SU-DHL-6 (cell line): ENCODE data around the gene LCN10.

ENCODE experiments used
- H2AFZ ChIP-seq: fragments of 200-600 bp; sonication (generic); 2 replicates; pipeline ENCODE4 v1.6.1; 2014; ENCODE audit warnings: low read depth, mild to moderate bottlenecking, moderate library complexity, mixed read lengths, antibody characterized with exemption, low read length; ENCODE audit not compliant: severe bottlenecking
- H3F3A ChIP-seq: fragments of 200-600 bp; shearing (Covaris generic); 2 replicates; pipeline ENCODE4 v1.6.0; 2016; ENCODE audit warnings: antibody characterized with exemption, mild to moderate bottlenecking; ENCODE audit not compliant: insufficient read depth
- H3K27ac ChIP-seq: fragments of 200-600 bp; sonication (generic); 2 replicates; pipeline ENCODE4 v1.5.1; 2016; ENCODE audit warnings: low read depth, mild to moderate bottlenecking, low read length, moderate library complexity, mixed read lengths
- H3K27me3 ChIP-seq: fragments of 200-600 bp; sonication (generic), shearing (Covaris generic); 2 replicates; pipeline ENCODE4 v1.6.0; 2014; ENCODE audit warnings: mild to moderate bottlenecking, low read length
- H3K36me3 ChIP-seq: fragments of 200-600 bp; sonication (generic); 2 replicates; pipeline ENCODE4 v1.6.1; 2014; ENCODE audit warnings: mild to moderate bottlenecking, low read length, mixed read lengths
- H3K4me2 ChIP-seq: fragments of 300-600, 200-600 bp; shearing (Covaris generic), sonication (generic); 2 replicates; pipeline ENCODE4 v1.6.0; 2014; ENCODE audit warnings: low read length, low read depth, mild to moderate bottlenecking; ENCODE audit not compliant: poor library complexity, severe bottlenecking
- H3K4me3 ChIP-seq: fragments of 200-600 bp; sonication (generic); 2 replicates; pipeline ENCODE4 v1.5.1; 2014; ENCODE audit warnings: antibody characterized with exemption, low read length, mild to moderate bottlenecking, mixed read lengths; ENCODE audit not compliant: insufficient read depth, poor library complexity, severe bottlenecking
- H3K79me2 ChIP-seq: fragments of 200-600 bp; sonication (generic); 2 replicates; pipeline ENCODE4 v1.6.1; 2014; ENCODE audit warnings: mild to moderate bottlenecking, low read length, moderate library complexity; ENCODE audit not compliant: insufficient read depth
- H3K9ac ChIP-seq: fragments of 200-600 bp; sonication (generic); 2 replicates; pipeline ENCODE4 v1.7.0; 2014; ENCODE audit warnings: mild to moderate bottlenecking, low read length
- H3K9me2 ChIP-seq: fragments of 200-600 bp; sonication (generic); replicated peaks from 2 replicates; pipeline ENCODE4 v1.6.1; 2014; ENCODE audit warnings: low read length; ENCODE audit not compliant: insufficient read depth
- H3K9me3 ChIP-seq: fragments of 200-600 bp; sonication (generic); 2 replicates; pipeline ENCODE4 v1.6.1; 2014; ENCODE audit warnings: low read length, mixed read lengths; ENCODE audit not compliant: insufficient read depth
- H4K20me1 ChIP-seq: fragments of 200-600 bp; sonication (generic); 2 replicates; pipeline ENCODE4 v1.6.1; 2014; ENCODE audit warnings: low read depth, mild to moderate bottlenecking, antibody characterized with exemption, low read length, moderate library complexity, mixed read lengths
- CTCF ChIP-seq: fragments of 200-600 bp; sonication (generic); IDR thresholded peaks from one replicate; pipeline ENCODE4 v1.5.1; 2017; ENCODE audit warnings: antibody characterized with exemption, mild to moderate bottlenecking, low read length, moderate library complexity; ENCODE audit not compliant: insufficient read depth, poor library complexity, severe bottlenecking
- EZH2phosphoT487 ChIP-seq: fragments of 200-600 bp; sonication (generic), shearing (Covaris generic); conservative IDR thresholded peaks from 2 replicates; pipeline ENCODE4 v1.6.1; 2018; ENCODE audit warnings: mild to moderate bottlenecking, antibody characterized with exemption, low read length, moderate library complexity, mixed read lengths

LCN10 gene

DNA sequence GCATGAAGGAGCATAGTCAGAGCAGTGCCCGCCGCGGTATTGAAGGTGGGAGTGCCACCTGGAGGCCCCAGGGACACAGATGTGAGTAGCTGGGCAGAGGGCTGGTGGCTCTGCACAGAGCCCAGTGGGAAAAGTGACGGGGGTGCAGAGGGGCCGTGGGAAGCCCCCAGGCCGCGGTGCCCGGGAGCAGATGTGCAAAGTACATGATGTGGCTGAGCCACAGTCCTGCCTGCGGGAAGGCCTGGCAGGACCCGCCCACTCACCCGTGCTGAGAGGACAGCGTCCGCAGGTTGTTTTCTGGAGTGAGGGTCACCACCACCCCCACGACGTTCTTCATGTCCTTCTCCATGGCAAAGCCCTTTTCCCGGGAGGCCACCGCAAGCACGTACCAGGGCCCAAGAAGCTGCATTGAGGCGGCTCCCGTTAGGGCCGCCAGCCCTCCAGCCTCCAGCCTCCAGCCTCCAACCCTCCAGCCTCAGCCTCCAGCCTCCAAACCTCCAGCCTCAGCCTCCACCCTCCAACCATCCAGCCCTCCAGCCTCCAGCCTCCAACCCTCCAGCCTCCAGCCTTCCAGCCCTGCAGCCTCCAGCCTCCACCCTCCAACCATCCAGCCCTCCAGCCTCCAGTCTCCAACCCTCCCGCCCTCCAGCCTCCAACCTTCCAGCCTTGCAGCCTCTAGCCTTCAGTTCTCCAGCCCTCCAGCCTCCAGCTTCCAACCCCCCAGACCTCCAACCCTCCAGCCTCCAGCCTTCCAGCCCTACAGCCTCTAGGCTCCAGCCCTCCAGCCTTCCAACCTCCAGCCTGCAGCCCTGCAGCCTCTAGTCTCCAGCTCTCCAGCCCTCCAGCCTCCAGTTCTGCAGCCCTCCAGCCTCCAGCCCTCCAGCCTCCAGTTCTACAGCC lies 4.7 kb upstream of the LCN10 start:
- Histone ChIP-seq H3K4me2 (no peak overlapping the region), H3K27me3 (no peaks in the 10 kb centered on the region), H3K9me2 (no peaks in the 10 kb centered on the region), H3K27ac (no peak overlapping the region), H4K20me1 (no peaks in the 10 kb centered on the region), H3F3A (no peaks in the 10 kb centered on the region), H2AFZ (no peak overlapping the region), H3K4me3 (no peak overlapping the region), H3K9ac (no peak overlapping the region), H3K36me3 (no peaks in the 10 kb centered on the region), H3K79me2 (no peaks in the 10 kb centered on the region), H3K9me3 (peaks cover 9% of the 10 kb centered on the region; the same call in 1 of the 2 replicates)
- TF ChIP-seq CTCF (no peak), EZH2phosphoT487 (no peak)

DNA sequence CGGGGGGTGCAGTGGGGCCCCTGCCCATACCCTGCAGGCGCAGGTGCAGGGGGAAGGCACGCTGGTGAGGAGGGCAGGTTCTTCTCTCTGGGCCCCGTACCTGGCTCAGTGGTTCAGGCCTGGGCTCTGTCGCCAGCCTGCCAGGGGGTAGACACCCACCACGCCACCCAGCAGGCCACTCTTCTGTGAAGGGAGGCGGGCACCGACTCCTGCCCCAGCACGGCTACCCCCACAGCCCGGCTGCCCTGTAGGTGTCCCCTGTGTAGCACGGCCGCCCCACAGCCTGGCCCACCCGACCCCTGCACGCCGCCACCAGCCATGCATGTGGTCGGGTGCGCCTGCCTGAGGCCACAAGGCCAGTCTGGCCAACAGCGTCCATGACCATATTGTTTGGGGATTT lies 3.9 kb upstream of the LCN10 start:
- Histone ChIP-seq H3K9ac (no peak overlapping the region), H3K9me2 (no peaks in the 10 kb centered on the region), H3F3A (no peaks in the 10 kb centered on the region), H3K27me3 (no peaks in the 10 kb centered on the region; the same call in 1 of the 2 replicates), H3K4me2 (no peak overlapping the region), H3K79me2 (no peaks in the 10 kb centered on the region), H3K4me3 (no peak overlapping the region), H2AFZ (no peak overlapping the region), H4K20me1 (no peaks in the 10 kb centered on the region), H3K9me3 (peaks cover 5% of the 10 kb centered on the region; the same call in 1 of the 2 replicates), H3K27ac (no peak overlapping the region), H3K36me3 (no peaks in the 10 kb centered on the region)
- no peak for TF ChIP-seq EZH2phosphoT487
- TF ChIP-seq CTCF, result no peak

- Histone ChIP-seq H3F3A (no peaks in the 10 kb centered on the region), H3K27me3 (no peaks in the 10 kb centered on the region; the same call in 1 of the 2 replicates), H3K9me3 (peaks cover under 1% of the 10 kb centered on the region; the same call in 1 of the 2 replicates), H3K79me2 (no peaks in the 10 kb centered on the region), H3K9me2 (no peaks in the 10 kb centered on the region), H4K20me1 (no peaks in the 10 kb centered on the region), H3K27ac (no peak overlapping the region), H3K4me2 (no peak overlapping the region), H2AFZ (no peak overlapping the region), H3K36me3 (no peaks in the 10 kb centered on the region), H3K9ac (no peak overlapping the region), H3K4me3 (no peak overlapping the region)
- TF ChIP-seq CTCF (no peak), EZH2phosphoT487 (no peak)
Measured at GRCh38 chr9:136746155-136746490, 3.4 kb upstream of the LCN10 start.
